ENCODE measurements around the gene EPB41L4A.

DNA sequence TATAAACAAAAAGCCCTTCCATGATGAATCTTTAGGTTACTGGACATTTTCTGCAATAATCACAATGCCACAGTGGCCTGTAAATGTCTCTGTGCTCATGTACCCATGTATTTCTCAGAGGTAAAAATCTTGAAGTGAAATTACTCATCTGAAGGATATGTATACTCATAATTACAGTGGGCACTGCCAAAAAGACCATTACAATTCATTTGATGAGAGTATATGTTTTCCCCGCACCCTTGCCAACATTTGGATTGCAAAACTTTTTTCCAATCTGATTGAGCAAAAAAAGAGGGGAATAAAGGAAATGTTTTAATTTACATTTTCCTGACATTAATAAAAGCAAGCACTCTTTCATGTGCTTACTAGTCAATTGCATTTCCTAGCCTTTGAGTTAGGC is 110.5 kb downstream of the EPB41L4A start:
- TF ChIP-seq CTCF (IDR thresholded peaks at IDR 0.05) (no peak), POLR2A (IDR thresholded peaks at IDR 0.05) (no peak)

Measured in ovary (tissue), 3 donors.